HK-2 (cell line): Measurements from ENCODE around the gene PRRC2B.

Experiments
- DNase-seq: peaks from one replicate; pipeline ENCODE4 v3.0.0-alpha.2; 2018; ENCODE audit not compliant: unreplicated experiment

Gene PRRC2B

GRCh38 chr9:131516930-131517329 lies 123.0 kb downstream of the PRRC2B start:
- no peak for DNase-seq

DNA sequence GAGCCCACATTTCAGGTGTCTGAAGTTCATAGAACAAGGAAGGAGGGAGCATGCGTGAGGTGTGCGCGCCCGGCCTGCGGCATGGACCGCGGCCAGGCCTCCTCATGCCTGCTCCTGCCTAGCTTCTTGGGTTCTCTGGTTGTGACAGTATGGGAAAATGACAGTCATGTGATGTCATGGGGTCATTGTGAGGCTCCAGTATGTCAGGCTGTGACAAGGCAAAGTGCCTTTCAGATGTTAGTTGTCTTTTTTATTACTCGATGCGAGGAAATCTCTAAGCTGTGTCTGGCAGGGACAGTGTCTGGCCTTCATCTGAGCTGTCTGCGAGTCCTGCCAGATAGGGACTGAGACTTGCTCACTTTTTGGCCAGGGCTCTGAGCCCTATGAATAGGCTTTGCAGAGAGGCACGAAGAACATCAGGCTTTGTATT lies 123.9 kb downstream of the PRRC2B start:
- no peak for DNase-seq

DNA sequence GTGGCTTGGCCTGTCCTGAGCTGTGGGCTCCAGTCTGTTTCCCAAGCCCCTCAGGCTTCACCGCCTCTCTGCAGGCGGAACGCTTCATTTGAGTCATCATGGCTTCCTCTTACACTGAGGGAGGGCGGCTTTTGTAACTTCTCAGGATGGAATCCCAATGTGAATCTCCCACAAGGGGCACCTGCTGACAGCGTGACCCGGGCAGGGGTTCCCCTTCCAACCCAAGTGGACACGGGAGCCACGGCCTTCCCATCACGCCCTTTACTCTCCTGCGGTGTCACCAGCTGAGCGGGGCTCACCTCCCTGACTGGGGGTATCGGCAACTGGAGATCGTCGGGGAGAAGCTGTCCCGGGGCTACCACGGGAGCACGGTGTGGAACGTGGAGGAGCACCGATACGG lies 124.7 kb downstream of the PRRC2B start:
- DNase-seq: no peak

DNA sequence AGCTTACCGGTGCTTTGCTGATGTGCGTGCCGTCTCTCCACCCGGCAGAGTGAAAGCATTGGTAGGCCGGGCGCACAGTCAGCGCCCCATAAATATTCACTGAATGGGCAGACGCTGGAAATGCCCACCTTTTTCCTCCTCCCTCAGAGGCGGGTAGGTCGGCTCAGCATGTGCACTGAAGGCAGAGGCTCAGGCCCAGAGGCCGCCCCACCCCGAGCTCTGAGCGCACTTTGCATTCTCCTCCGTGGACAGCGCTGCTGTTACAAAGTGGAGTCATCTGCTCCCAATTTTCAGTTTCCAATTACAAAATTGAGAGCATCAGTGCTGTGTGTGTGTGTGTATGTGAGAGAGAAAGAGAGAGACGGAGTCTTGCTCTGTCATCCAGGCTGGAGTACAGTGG lies 126.6 kb downstream of the PRRC2B start:
- DNase-seq: no peak

- no peak for DNase-seq
These were observed 127.3 kb downstream of the PRRC2B start for GRCh38 chr9:131521203-131521602.

DNA sequence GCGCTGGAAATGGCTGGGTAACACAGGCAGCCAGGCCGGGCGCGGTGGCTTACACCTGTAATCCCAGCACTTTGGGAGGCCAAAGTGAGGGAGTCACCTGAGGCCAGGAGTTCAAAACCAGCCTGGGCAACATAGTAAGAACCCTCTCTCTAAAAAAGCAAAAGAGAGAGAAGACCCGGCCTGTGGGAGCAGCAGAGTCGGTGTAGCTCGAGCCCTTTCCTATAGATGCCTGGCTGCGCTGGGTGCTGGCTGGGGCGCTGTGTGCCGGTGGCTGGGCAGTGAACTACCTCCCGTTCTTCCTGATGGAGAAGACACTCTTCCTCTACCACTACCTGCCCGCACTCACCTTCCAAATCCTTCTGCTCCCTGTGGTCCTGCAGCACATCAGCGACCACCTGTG lies 127.9 kb downstream of the PRRC2B start:
- no peak for DNase-seq

- no peak for DNase-seq
These were observed 128.6 kb downstream of the PRRC2B start for GRCh38 chr9:131522257-131523085.

DNA sequence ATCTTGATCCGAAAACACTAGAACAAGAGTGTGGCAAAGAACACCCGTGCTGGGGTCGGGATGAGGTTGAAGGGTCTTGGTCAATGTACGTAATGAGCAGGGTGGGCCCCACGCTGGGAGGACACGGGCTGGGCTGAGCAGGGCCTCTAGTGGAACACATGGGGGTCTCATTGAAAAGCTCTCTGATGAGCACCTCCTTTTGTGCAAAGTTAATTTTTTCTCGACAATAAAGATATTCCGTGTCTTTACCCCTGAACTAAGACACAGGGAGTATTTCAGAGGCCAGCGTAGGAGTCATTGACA lies 129.2 kb downstream of the PRRC2B start:
- DNase-seq: no peak

DNA sequence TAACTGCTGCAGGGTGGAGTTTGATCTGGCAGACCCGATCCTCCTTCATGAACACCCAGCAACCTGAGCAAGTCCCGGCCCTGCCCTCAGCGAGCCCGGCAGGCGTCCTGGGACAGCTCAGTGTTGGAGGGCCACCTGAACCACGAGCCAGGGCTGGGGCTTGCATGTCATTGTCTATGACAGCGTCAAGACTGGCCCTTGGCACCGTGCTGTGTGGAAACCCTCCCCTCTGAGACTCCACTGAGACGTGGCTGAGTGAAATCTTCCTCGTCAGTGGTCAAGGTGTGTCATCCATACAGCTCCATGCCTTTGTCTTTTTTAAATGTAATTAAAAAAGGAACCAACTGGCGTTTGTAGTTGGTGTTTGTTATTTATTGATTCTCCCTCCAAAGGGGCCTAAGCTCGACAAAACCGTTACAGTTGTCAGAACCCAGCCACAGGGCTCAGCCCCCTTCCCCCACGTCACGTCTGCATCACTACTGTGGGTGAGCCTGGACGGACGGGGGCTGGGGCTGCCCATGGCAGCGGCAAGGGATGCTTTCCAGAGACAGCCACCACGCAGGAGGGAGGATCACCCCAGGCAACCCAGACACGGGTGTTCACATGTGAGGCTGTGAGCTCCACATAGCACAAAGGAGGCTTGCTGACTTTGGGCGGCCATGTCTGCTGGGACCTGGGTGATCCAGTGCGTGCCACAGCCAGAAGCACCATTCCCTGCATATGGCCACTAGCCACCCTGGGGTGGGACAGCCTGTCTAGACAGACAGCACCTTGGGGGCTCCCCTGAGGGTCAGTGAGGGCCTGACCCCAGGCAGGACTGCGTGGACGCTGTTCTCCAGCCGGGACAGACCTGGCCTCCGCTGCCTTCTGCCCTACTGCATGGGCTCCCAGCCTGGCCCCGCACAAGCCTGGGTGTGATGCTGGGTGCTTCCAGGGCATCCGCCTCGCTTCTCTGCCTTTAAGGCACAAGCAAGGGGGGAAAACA lies 129.9 kb downstream of the PRRC2B start:
- DNase-seq: no peak

GRCh38 chr9:131524665-131525315 lies 130.9 kb downstream of the PRRC2B start:
- DNase-seq: no peak

- DNase-seq: no peak
These were observed 132.0 kb downstream of the PRRC2B start for GRCh38 chr9:131525643-131526565.

- no peak for DNase-seq
These were observed 134.3 kb downstream of the PRRC2B start for GRCh38 chr9:131528186-131528585.

- no peak for DNase-seq
These were observed 135.1 kb downstream of the PRRC2B start for GRCh38 chr9:131528886-131529505.

DNA sequence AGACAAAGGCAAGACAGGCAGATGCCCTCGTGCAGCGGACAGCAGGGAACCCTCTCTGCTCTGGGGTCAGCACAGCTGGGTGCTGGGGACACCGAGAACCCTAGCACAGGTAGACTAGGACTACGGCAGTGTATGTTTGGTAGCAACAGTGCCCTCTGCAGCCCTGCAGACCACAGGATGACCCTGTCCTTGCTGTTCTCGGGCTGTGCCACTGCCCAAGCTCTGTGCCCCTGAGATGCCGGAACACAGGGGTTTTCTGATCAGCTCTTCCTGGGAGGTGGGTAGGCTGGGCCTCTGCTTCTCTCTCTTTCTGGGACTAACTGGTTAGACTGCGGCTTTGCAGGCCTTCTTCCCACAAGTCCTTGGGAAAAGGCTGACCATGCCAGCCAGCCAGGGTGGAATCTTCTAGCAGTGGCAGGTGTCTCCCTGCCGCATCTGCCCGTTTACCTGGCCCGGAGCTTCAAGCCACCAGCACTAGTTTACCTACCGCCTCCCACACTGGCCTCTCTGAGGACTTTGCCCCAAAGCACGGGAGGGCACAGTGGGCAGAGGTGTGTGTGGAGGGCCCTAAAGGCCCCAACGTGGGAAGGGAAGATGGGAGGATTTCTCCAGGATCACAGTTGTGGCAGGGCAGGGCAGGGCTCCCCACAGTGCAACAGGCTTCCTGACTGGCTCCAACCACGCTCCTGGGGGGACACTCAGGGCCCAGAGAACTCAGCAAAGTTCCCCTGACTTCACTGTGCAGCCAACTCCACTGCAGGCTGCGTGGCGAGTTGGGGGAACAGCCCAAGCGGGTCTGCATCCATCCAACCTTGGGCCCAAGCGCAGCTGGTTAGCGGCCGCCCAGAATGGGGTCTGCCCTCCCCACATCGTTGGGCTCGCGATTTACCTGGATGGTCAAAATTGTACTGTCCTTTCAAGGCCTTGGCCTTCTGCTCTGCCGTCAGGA lies 136.0 kb downstream of the PRRC2B start:
- DNase-seq: no peak

DNA sequence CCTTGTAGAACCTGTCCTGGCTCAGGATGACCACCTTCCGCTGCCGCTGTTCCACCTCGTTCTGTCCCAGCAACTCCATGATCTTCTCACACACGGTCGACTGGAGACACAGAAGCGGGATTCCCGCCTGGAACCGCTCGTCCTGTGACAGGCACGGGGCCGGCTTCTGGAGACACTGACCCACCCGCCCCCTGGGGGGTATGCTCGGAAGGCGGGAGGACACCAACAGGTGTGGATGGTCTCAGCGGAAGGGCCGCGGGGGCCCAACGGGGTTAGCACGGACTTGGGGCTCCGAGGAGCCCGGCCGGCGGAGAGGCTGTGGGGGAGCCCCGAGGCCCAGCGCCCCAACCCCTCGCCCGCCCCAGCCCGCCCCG lies 136.6 kb downstream of the PRRC2B start:
- DNase-seq: peak; percentile 63

- peak; percentile 82 for DNase-seq
These were observed 137.3 kb downstream of the PRRC2B start, which contains the start of gene UCK1 for GRCh38 chr9:131530920-131531832. TSS of gene UCK1 (minus strand) at chr9:131531263. CDS start at chr9:131531174, 89 bp downstream.

DNA sequence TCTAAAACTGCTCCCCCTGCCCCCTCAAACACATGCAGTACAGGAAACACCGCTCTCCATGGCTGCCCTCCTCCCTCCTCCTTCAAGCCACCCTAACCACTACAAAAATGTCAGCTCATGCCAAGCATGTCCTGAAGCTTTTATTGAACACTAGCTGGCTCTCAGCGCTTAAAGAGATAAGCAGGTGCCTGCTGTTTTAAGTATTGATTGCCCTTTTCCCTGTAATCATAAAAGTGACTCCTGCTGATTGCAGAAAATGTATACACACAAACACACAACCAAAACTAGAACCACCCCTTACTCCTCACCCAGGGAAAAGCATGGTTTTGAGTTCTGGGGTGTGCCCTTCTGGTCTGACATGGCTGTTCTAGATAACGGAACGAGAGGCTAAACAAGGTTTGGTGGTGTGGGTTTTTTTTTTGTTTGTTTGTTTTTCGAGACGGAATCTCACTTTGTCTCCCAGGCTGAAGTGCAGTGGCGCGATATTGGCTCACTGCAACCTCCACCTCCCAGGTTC lies 140.9 kb downstream of the PRRC2B start:
- DNase-seq: no peak

GRCh38 chr9:131537946-131538345 lies 144.1 kb downstream of the PRRC2B start:
- no peak for DNase-seq
